Stimulated activated CD8-positive, alpha-beta memory T cell treated with anti-CD3 and anti-CD28 coated beads, Interleukin-7, amount 100 ng/mL, for 4 hours (primary cell): ENCODE data around the gene TRIM54.
"Not testable (repeated sequence)": the region's sequence is repeated elsewhere in the genome, so short reads cannot be mapped to it uniquely, and the experiment has no call there.

ENCODE experiments used
- DNase-seq, 2 donors: peaks; one replicate each; pipeline ENCODE4 v3.0.0-alpha.2; 2020; ENCODE audit warnings: low read depth in 2 of 2

Gene TRIM54

GRCh38 chr2:27258051-27258450 lies 24.2 kb upstream of the TRIM54 start:
- DNase-seq: no peak

- no peak for DNase-seq
Measured at GRCh38 chr2:27261241-27261925, 20.8 kb upstream of the TRIM54 start.

- no peak for DNase-seq
Measured at GRCh38 chr2:27261926-27262298, 20.3 kb upstream of the TRIM54 start.

GRCh38 chr2:27262379-27263286 lies 19.6 kb upstream of the TRIM54 start, which contains the start of gene SLC30A3:
Gene SLC30A3 (minus strand): TSS chr2:27263047. CDS start chr2:27262906, 141 bp downstream.
- peak; percentile 44 to 66 for DNase-seq

GRCh38 chr2:27263287-27264252 lies 18.7 kb upstream of the TRIM54 start:
- DNase-seq: no peak

GRCh38 chr2:27264253-27264752 lies 17.9 kb upstream of the TRIM54 start:
- no peak for DNase-seq

- peak; percentile 7 to 56 for DNase-seq
Measured at GRCh38 chr2:27264753-27265535, 17.3 kb upstream of the TRIM54 start.

GRCh38 chr2:27265536-27265870 lies 16.7 kb upstream of the TRIM54 start:
- DNase-seq: no peak

GRCh38 chr2:27268296-27268695 lies 13.9 kb upstream of the TRIM54 start:
- DNase-seq: not testable (repeated sequence)

GRCh38 chr2:27270131-27270530 lies 12.1 kb upstream of the TRIM54 start:
- DNase-seq: no peak

- no peak for DNase-seq
Measured at GRCh38 chr2:27270670-27271069, 11.6 kb upstream of the TRIM54 start.

- DNase-seq: no peak
Measured at GRCh38 chr2:27271631-27272340, 10.4 kb upstream of the TRIM54 start.

GRCh38 chr2:27272537-27273522 lies 9.4 kb upstream of the TRIM54 start:
- not testable (repeated sequence) for DNase-seq

GRCh38 chr2:27275211-27276150 lies 6.7 kb upstream of the TRIM54 start, which contains the start of gene DNAJC5G:
Gene DNAJC5G (plus strand): TSS chr2:27275433. CDS start chr2:27276729, 1,296 bp downstream.
- DNase-seq: no peak

GRCh38 chr2:27278010-27278409 lies 4.2 kb upstream of the TRIM54 start:
- no peak for DNase-seq

GRCh38 chr2:27280826-27281225 lies 1.4 kb upstream of the TRIM54 start:
- DNase-seq: no peak

- DNase-seq: no peak
Measured at GRCh38 chr2:27281442-27281841, 787 bp upstream of the TRIM54 start.

- DNase-seq: no peak
Measured at GRCh38 chr2:27282892-27283291, 663 bp downstream of the TRIM54 start.
